Endodermal cell (in vitro differentiated cells): Measurements from ENCODE around the gene ARL16. TPM values are rescaled to one million over a fixed set of nuclear protein-coding genes. Genes with fewer than 3 reads are reported as not detected.

ENCODE experiments used
- DNase-seq: peaks from one replicate; pipeline ENCODE4 v3.0.0-alpha.2; 2017
- H3K27ac ChIP-seq: 2 replicates; pipeline ENCODE4 v1.5.1; 2013; ENCODE audit warnings: mild to moderate bottlenecking, low read depth, low read length, moderate library complexity
- H3K27me3 ChIP-seq: 2 replicates; pipeline ENCODE4 v1.6.1; 2013; ENCODE audit warnings: mild to moderate bottlenecking, low read length, moderate library complexity; ENCODE audit not compliant: insufficient read depth, control insufficient read depth, poor library complexity, severe bottlenecking
- H3K36me3 ChIP-seq: 2 replicates; pipeline ENCODE4 v1.7.0; 2013; ENCODE audit warnings: mild to moderate bottlenecking, low read length, moderate library complexity; ENCODE audit not compliant: control insufficient read depth, insufficient read depth
- H3K4me1 ChIP-seq: one replicate; pipeline ENCODE4 v1.7.0; 2013; ENCODE audit warnings: low read length; ENCODE audit not compliant: control insufficient read depth, insufficient read depth
- H3K4me3 ChIP-seq: 2 replicates; pipeline ENCODE4 v1.5.1; 2013; ENCODE audit warnings: mild to moderate bottlenecking, low read length, moderate library complexity
- H3K9ac ChIP-seq: 2 replicates; pipeline ENCODE4 v1.6.1; 2013; ENCODE audit warnings: mild to moderate bottlenecking, low read length, moderate library complexity; ENCODE audit not compliant: poor library complexity, severe bottlenecking; ENCODE audit errors: extremely low read depth
- H3K9me3 ChIP-seq: 2 replicates; pipeline ENCODE4 v1.6.1; 2013; ENCODE audit warnings: mild to moderate bottlenecking, low read length, moderate library complexity; ENCODE audit not compliant: control insufficient read depth
- H3K27ac Mint-ChIP-seq: 2 replicates; pipeline ENCODE4 v1.8.0; 2020; ENCODE audit warnings: mixed read lengths
- H3K27me3 Mint-ChIP-seq: 2 replicates; pipeline ENCODE4 v1.8.0; 2021; ENCODE audit warnings: mild to moderate bottlenecking, mixed read lengths; ENCODE audit not compliant: insufficient read depth
- H3K36me3 Mint-ChIP-seq: 2 replicates; pipeline ENCODE4 v1.8.0; 2020; ENCODE audit warnings: low read depth, mixed read lengths
- H3K4me1 Mint-ChIP-seq: 2 replicates; pipeline ENCODE4 v1.8.0; 2020; ENCODE audit warnings: mixed read lengths
- H3K4me3 Mint-ChIP-seq: 2 replicates; pipeline ENCODE4 v1.8.0; 2020; ENCODE audit warnings: mild to moderate bottlenecking, moderate library complexity, mixed read lengths
- H3K9me3 Mint-ChIP-seq: 2 replicates; pipeline ENCODE4 v1.8.0; 2020; ENCODE audit warnings: mild to moderate bottlenecking, mixed read lengths
- WGBS, 2 experiments: methylation state at CpG; one replicate each; pipeline versions ENCODE4 v1.1.5 to v1.1.7; 2013; ENCODE audit warnings: missing lambda C conversion rate in 2 of 2, mixed read lengths in 1 of 2; ENCODE audit not compliant: insufficient coverage in 1 of 2, insufficient read length in 1 of 2; 5-methylcytosine and 5-hydroxymethylcytosine counted together
- total RNA-seq, 2 donors: library from RNA; stranded (reverse); fragmentation: NEBNext Ultra II Directional in 1 of 2; extraction: Animal tissue kit (Norgen Biotek cat#: 25700) in 1 of 2; gene quantifications; 2 replicates in 1 of 2; 3 replicates in 1 of 2; pipeline ENCODE4 v1.2.1, GENCODE V29; 2021
- TF ChIP-seq, protein P1 (sequence below): fragments of 200-600 bp; sonication (generic); conservative IDR thresholded peaks from 2 replicates; pipeline ENCODE4 v1.5.0; 2021; ENCODE audit warnings: antibody characterized with exemption, mild to moderate bottlenecking

The ARL16 gene
- total RNA-seq, 2 donors from 2014 or later = 41.2 to 47.8 TPM

DNA sequence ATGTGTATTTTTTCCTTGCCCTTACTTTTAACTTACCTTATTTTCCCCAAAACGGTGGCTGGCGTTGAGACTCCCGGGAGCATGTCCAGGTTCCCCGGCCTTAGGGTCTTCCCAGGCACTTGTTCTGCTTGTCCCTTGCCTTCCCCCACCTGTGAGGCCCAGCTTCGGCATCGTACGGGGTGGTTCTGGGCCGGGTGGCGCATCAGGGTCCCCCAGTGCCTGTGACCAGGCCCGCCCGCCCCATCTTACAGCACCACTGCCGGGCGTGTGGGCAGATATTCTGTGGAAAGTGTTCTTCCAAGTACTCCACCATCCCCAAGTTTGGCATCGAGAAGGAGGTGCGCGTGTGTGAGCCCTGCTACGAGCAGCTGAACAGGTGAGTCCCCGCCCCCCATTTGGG lies 7.6 kb upstream of the ARL16 start:
- WGBS, 2 experiments = 95% methylated on average over 18 of the region's 18 CpGs
- no peak overlapping the region for H3K9ac ChIP-seq
- TF ChIP-seq, protein P1, sequence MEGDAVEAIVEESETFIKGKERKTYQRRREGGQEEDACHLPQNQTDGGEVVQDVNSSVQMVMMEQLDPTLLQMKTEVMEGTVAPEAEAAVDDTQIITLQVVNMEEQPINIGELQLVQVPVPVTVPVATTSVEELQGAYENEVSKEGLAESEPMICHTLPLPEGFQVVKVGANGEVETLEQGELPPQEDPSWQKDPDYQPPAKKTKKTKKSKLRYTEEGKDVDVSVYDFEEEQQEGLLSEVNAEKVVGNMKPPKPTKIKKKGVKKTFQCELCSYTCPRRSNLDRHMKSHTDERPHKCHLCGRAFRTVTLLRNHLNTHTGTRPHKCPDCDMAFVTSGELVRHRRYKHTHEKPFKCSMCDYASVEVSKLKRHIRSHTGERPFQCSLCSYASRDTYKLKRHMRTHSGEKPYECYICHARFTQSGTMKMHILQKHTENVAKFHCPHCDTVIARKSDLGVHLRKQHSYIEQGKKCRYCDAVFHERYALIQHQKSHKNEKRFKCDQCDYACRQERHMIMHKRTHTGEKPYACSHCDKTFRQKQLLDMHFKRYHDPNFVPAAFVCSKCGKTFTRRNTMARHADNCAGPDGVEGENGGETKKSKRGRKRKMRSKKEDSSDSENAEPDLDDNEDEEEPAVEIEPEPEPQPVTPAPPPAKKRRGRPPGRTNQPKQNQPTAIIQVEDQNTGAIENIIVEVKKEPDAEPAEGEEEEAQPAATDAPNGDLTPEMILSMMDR = no peak
- no peaks in the 10 kb centered on the region for H3K9me3 Mint-ChIP-seq
- no peak overlapping the region for H3K4me3 Mint-ChIP-seq
- H3K27me3 Mint-ChIP-seq = no peaks in the 10 kb centered on the region
- H3K4me3 ChIP-seq = no peak overlapping the region
- peaks cover 48% of the 10 kb centered on the region for H3K36me3 Mint-ChIP-seq
- H3K27ac ChIP-seq = no peak overlapping the region
- no peak for DNase-seq
- H3K27ac Mint-ChIP-seq = no peak overlapping the region
- peaks cover 63% of the 10 kb centered on the region for H3K36me3 ChIP-seq
- H3K4me1 ChIP-seq = no peaks in the 10 kb centered on the region
- H3K27me3 ChIP-seq = no peaks in the 10 kb centered on the region
- no peaks in the 10 kb centered on the region for H3K4me1 Mint-ChIP-seq
- H3K9me3 ChIP-seq = no peaks in the 10 kb centered on the region

DNA sequence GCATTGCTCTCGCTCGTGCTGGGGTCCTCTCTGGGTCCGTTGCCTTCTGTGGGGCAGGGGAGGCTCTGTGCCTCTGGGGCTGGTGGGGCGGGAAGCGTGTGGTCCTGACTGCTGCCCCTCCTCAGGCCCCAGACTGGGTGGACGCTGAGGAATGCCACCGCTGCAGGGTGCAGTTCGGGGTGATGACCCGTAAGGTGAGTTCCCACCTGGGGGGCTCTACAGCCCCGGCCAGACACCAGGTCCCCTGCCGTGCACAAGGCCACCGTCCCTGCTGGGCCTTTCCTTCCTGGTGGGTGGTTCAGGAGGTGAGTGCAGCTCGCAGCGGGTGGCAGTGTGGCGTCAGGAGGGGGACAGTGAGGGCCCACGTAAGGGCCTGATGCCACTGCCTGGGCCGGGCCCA lies 7.0 kb upstream of the ARL16 start:
- no peak overlapping the region for H3K9ac ChIP-seq
- H3K27me3 ChIP-seq = no peaks in the 10 kb centered on the region
- H3K4me3 Mint-ChIP-seq = no peak overlapping the region
- H3K36me3 Mint-ChIP-seq = peaks cover 50% of the 10 kb centered on the region
- H3K9me3 Mint-ChIP-seq = no peaks in the 10 kb centered on the region
- no peaks in the 10 kb centered on the region for H3K27me3 Mint-ChIP-seq
- no peaks in the 10 kb centered on the region for H3K4me1 Mint-ChIP-seq
- TF ChIP-seq, protein P1 = no peak
- H3K27ac ChIP-seq = no peak overlapping the region
- H3K9me3 ChIP-seq = no peaks in the 10 kb centered on the region
- H3K36me3 ChIP-seq = peaks cover 67% of the 10 kb centered on the region
- no peak for DNase-seq
- no peak overlapping the region for H3K27ac Mint-ChIP-seq
- H3K4me3 ChIP-seq = no peak overlapping the region
- WGBS, 2 experiments = 96% methylated on average over 12 to 17 of the region's 17 CpGs
- no peaks in the 10 kb centered on the region for H3K4me1 ChIP-seq

DNA sequence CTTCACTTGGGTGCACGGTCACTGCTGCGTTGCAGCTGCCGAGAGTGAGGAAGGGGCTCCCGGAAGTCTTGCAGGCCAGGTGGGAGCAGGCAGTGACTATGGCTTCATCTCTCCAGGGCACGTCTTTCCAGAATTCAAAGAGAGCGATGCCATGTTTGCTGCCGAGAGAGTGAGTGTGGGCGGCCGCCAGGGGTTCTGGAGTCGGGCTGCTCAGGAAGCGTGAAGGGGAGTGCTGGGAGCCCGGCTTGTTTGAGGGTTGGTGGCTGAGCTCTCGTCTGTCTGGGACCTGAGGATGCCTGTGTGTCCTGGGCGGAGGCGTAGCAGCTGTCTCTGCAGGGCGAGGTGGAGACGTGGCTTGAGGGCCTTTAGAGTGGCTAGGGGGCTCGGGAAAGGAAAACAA lies 6.5 kb upstream of the ARL16 start:
- Histone ChIP-seq H3K9ac (no peak overlapping the region), H3K36me3 (peaks cover 69% of the 10 kb centered on the region), H3K9me3 (no peaks in the 10 kb centered on the region), H3K4me1 (no peaks in the 10 kb centered on the region), H3K27ac (no peak overlapping the region), H3K27me3 (no peaks in the 10 kb centered on the region), H3K4me3 (no peak overlapping the region)
- DNase-seq = no peak
- WGBS, 2 experiments = 92 to 94% methylated on average over 17 to 18 of the region's 18 CpGs
- H3K27ac Mint-ChIP-seq = peak overlapping the region; percentile 64
- TF ChIP-seq, protein P1 = no peak
- no peaks in the 10 kb centered on the region for H3K9me3 Mint-ChIP-seq
- H3K4me3 Mint-ChIP-seq = no peak overlapping the region
- H3K4me1 Mint-ChIP-seq = no peaks in the 10 kb centered on the region
- H3K36me3 Mint-ChIP-seq = peaks cover 50% of the 10 kb centered on the region
- no peaks in the 10 kb centered on the region for H3K27me3 Mint-ChIP-seq
